Activated T-cell treated with anti-CD3 and anti-CD28 coated beads, Interleukin-2, amount 50 U/mL, for 4 hours (primary cell): ENCODE data around the gene RGL1. TPM values are rescaled to one million over a fixed set of nuclear protein-coding genes. Genes with fewer than 3 reads are reported as not detected.

Experiments used
- total RNA-seq, 3 donors: library from RNA; stranded (reverse); gene quantifications; one replicate each; pipeline ENCODE4 v1.2.1, GENCODE V29; 2021

RGL1 gene
- total RNA-seq, 3 donors from 2014 or later = 0.58 to 0.92 (median 0.68) TPM

Other genes with a start within 250 kb of the RGL1 start
- 1 to 10 TPM in 1 of 3 donors, under 1 TPM in 2; 0.66 to 1.9 (median 0.89) TPM for gene NCF2, start 214.7 kb upstream of the RGL1 start, total RNA-seq
- gene ARPC5, start 169.3 kb upstream of the RGL1 start, total RNA-seq = 100 to 1,000 TPM in 2 of 3 donors, 10 to 100 TPM in 1; 98.1 to 107 (median 100) TPM
- not detected for gene APOBEC4, start 151.8 kb upstream of the RGL1 start, total RNA-seq
- 1 to 10 TPM in 2 of 3 donors, under 1 TPM in 1; 0.63 to 1.5 (median 1.2) TPM for gene COLGALT2, start 232.6 kb downstream of the RGL1 start, total RNA-seq
- 10 to 100 TPM; 54.7 to 58.9 (median 56.3) TPM for gene TSEN15, start 246.6 kb downstream of the RGL1 start, total RNA-seq